Kidney (tissue), 14 donors: ENCODE measurements around the gene USP22. TPM values are rescaled to one million over a fixed set of nuclear protein-coding genes. Genes with fewer than 3 reads are reported as not detected.

Source experiments
- DNase-seq, 5 donors: peaks; one replicate each; pipeline ENCODE4 v3.0.0-alpha.2; 2013 to 2020
- FAIRE-seq: peaks from 2 replicates; lab custom pipeline; 2012; peaks lifted over from hg19 to GRCh38; lab: Jason Lieb, UNC
- H3K27ac ChIP-seq, 2 donors: one replicate each; pipeline ENCODE4 v1.7.0; 2013; ENCODE audit warnings: low read depth in 2 of 2, low read length in 2 of 2, inconsistent platforms in 1 of 2
- H3K27me3 ChIP-seq: one replicate; pipeline ENCODE4 v1.7.1; 2013; ENCODE audit warnings: low read length, inconsistent platforms; ENCODE audit not compliant: control insufficient read depth, insufficient read depth
- H3K36me3 ChIP-seq, 3 donors: one replicate each; pipeline versions ENCODE4 v1.7.0 to v1.7.1; 2013; ENCODE audit warnings: low read length in 3 of 3, control low read depth in 1 of 3, inconsistent platforms in 1 of 3; ENCODE audit not compliant: insufficient read depth in 3 of 3, control insufficient read depth in 2 of 3
- H3K4me1 ChIP-seq, 3 donors: one replicate each; pipeline versions ENCODE4 v1.7.0 to v1.7.1; 2013; ENCODE audit warnings: low read length in 3 of 3, inconsistent platforms in 1 of 3, low read depth in 1 of 3; ENCODE audit not compliant: control insufficient read depth in 2 of 3, insufficient read depth in 2 of 3
- H3K4me3 ChIP-seq, 3 donors: one replicate each; pipeline versions ENCODE4 v1.7.0 to v1.8.1; 2013; ENCODE audit warnings: low read length in 3 of 3, control low read depth in 1 of 3, inconsistent platforms in 1 of 3
- H3K9ac ChIP-seq, 3 donors: one replicate each; pipeline versions ENCODE4 v1.7.0 to v1.7.1; 2013; ENCODE audit warnings: low read length in 3 of 3, control low read depth in 1 of 3, inconsistent platforms in 1 of 3
- H3K9me3 ChIP-seq, 3 donors: one replicate each; pipeline versions ENCODE4 v1.7.0 to v1.7.1; 2013; ENCODE audit warnings: low read length in 3 of 3, control low read depth in 1 of 3, inconsistent platforms in 1 of 3; ENCODE audit not compliant: control insufficient read depth in 2 of 3, insufficient read depth in 1 of 3
- CTCF ChIP-seq: IDR thresholded peaks from 3 replicates; pipeline ENCODE4 v1.5.1; 2012; ENCODE audit warnings: mild to moderate bottlenecking, moderate library complexity, borderline replicate concordance; ENCODE audit not compliant: insufficient read depth; ENCODE audit errors: extremely low read depth
- intact Hi-C: fragments of 100-400 bp; cut with DNase I; formaldehyde crosslinking; loops from one replicate; pipeline ENCODE4 v1.11.1; 2022
- polyA plus RNA-seq: library from polyadenylated mRNA; stranded (reverse); fragments of 350-450 nt; fragmentation: Illumina TruSeq; extraction: RNeasy Lipid Tissue Mini Kit (QIAGEN cat#74804); gene quantifications from one replicate; pipeline ENCODE4 v1.2.3, GENCODE V29; 2014; ENCODE audit warnings: low read depth, low replicate concordance; ENCODE audit not compliant: insufficient read depth
- total RNA-seq: library from RNA; stranded (reverse); fragmentation: NEBNext Ultra II Directional; extraction: Animal tissue kit (Norgen Biotek cat#: 25700); gene quantifications from one replicate; pipeline ENCODE4 v1.2.1, GENCODE V29; 2021
- donor health status: control.
- donor health status: control.
- donor health status: control.
- donor health status: control.
- donor health status: control.
- donor health status: DM: yes; HTN: yes; CAD: no.
- donor health status: Normal renal cell carcinoma (clear cell type).

USP22 gene
- total and polyA plus RNA-seq, 2 donors from 2014 or later: 47.8 to 176 TPM

- H3K9me3 ChIP-seq: no peaks in the 10 kb centered on the region
- no peak overlapping the region for H3K27ac ChIP-seq
- no peak overlapping the region for H3K4me3 ChIP-seq
- FAIRE-seq (no peak), DNase-seq (no peak)
- intact Hi-C loops: no loop called here
- TF ChIP-seq CTCF: no peak
- no peaks in the 10 kb centered on the region for H3K36me3 ChIP-seq
- no peaks in the 10 kb centered on the region for H3K27me3 ChIP-seq
- H3K9ac ChIP-seq: no peak overlapping the region
- H3K4me1 ChIP-seq: peaks cover 0 to 3% (median 0%) of the 10 kb centered on the region in 3 donors
Measured at GRCh38 chr17:20960871-20961270, 81.9 kb downstream of the USP22 start.

GRCh38 chr17:20955427-20956323 lies 87.1 kb downstream of the USP22 start:
- Histone ChIP-seq H3K9me3 (no peaks in the 10 kb centered on the region), H3K36me3 (no peaks in the 10 kb centered on the region), H3K9ac (no peak overlapping the region), H3K27ac (no peak overlapping the region), H3K4me1 (peaks cover 0 to 4% (median 0%) of the 10 kb centered on the region in 3 donors), H3K4me3 (no peak overlapping the region), H3K27me3 (no peaks in the 10 kb centered on the region)
- no peak for TF ChIP-seq CTCF
- intact Hi-C loops: no loop called here
- FAIRE-seq (peak; percentile 94), DNase-seq (peak in 2 of 5 donors; percentile 35 to 73)

GRCh38 chr17:20954794-20955193 lies 88.0 kb downstream of the USP22 start:
- intact Hi-C loops: no loop called here

More at GRCh38 chr17:20954794-20955193, 88.0 kb downstream of the USP22 start:
- Histone ChIP-seq H3K27me3 (no peaks in the 10 kb centered on the region), H3K4me1 (peaks cover 0 to 4% (median 0%) of the 10 kb centered on the region in 3 donors), H3K9ac (no peak overlapping the region), H3K27ac (no peak overlapping the region), H3K4me3 (no peak overlapping the region), H3K9me3 (no peaks in the 10 kb centered on the region), H3K36me3 (no peaks in the 10 kb centered on the region)
- DNase-seq (no peak), FAIRE-seq (no peak)
- TF ChIP-seq CTCF: no peak
